ENCODE results near the gene SMIM1. TPM values are rescaled to one million over a fixed set of nuclear protein-coding genes. Genes with fewer than 3 reads are reported as not detected.

The SMIM1 gene
- total and polyA plus RNA-seq, 9 of the 15 experiments (the other 6 are each of a cell fraction or from before 2014, with no cell fraction given): 2.3 to 125 (median 24.3) TPM

GRCh38 chr1:3772715-3773571 is at the start of gene SMIM1 (continued):
- no peak for TF ChIP-seq CHD7 (IDR thresholded peaks at IDR 0.05; ENCODE audit: low read depth, low read length)
- TF ChIP-seq, protein P1, sequence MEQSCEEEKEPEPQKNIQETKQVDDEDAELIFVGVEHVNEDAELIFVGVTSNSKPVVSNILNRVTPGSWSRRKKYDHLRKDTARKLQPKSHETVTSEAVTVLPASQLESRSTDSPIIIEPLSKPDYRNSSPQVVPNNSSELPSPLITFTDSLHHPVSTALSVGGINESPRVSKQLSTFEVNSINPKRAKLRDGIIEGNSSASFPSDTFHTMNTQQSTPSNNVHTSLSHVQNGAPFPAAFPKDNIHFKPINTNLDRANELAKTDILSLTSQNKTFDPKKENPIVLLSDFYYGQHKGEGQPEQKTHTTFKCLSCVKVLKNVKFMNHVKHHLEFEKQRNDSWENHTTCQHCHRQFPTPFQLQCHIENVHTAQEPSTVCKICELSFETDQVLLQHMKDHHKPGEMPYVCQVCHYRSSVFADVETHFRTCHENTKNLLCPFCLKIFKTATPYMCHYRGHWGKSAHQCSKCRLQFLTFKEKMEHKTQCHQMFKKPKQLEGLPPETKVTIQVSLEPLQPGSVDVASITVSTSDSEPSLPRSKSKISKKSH (CRISPR knock-in tag; IDR thresholded peaks at IDR 0.05): no peak
- TF ChIP-seq CUX1 (CRISPR knock-in tag; IDR thresholded peaks at IDR 0.05): no peak
- no peak for TF ChIP-seq WHSC1 (IDR thresholded peaks at IDR 0.05; ENCODE audit: low read length)
- TF ChIP-seq GTF2E2 (tag; IDR thresholded peaks at IDR 0.05): no peak
- no peak for TF ChIP-seq RFX1 (IDR thresholded peaks at IDR 0.05)
- no peak for TF ChIP-seq MXI1 (IDR thresholded peaks at IDR 0.05; ENCODE audit: low read depth, low read length)
- no peak for TF ChIP-seq ZNF3 (CRISPR knock-in tag; IDR thresholded peaks at IDR 0.05)
